Measurements from ENCODE around the gene CNKSR1.

Gene CNKSR1

GRCh38 chr1:26169669-26170471 lies 7.4 kb upstream of the CNKSR1 start, which contains the start of gene ZNF593 (continued):
- TF ChIP-seq ZNF510 (tag by site-specific recombination; IDR thresholded peaks at IDR 0.05; ENCODE audit: insufficient replicate concordance) (no peak), ZNF747 (tag by site-specific recombination; IDR thresholded peaks at IDR 0.05) (no peak), ZNF600 (tag by site-specific recombination; IDR thresholded peaks at IDR 0.05) (peak; percentile 86), ZNF16 (tag by site-specific recombination; IDR thresholded peaks at IDR 0.05; ENCODE audit: low read depth) (no peak), ZBTB21 (tag by site-specific recombination; IDR thresholded peaks at IDR 0.05) (peak; percentile 100), ZNF560 (tag by site-specific recombination; IDR thresholded peaks at IDR 0.05; ENCODE audit: borderline replicate concordance) (no peak), ZNF18 (tag by site-specific recombination; IDR thresholded peaks at IDR 0.05) (0 out of 2 replicates have a peak, but pooled peaks have one; percentile 52), ZNF155 (tag by site-specific recombination; IDR thresholded peaks at IDR 0.05) (no peak), SETDB1 (IDR thresholded peaks at IDR 0.05; ENCODE audit: insufficient read length, low read length) (no peak), ZNF518A (tag by site-specific recombination; conservative IDR thresholded peaks at IDR 0.05; ENCODE audit: low read depth) (peak; percentile 43), INSM2 (tag by site-specific recombination; IDR thresholded peaks at IDR 0.05) (peak; percentile 89), ZSCAN16 (tag by site-specific recombination; IDR thresholded peaks at IDR 0.05) (peak; percentile 87), ZNF391 (tag by site-specific recombination; IDR thresholded peaks at IDR 0.05; ENCODE audit: borderline replicate concordance, low read depth) (peak; percentile 87; the same call in 1 of the 2 replicates), MYNN (tag by site-specific recombination; IDR thresholded peaks at IDR 0.05; ENCODE audit: borderline replicate concordance) (no peak), ZFP41 (tag by site-specific recombination; IDR thresholded peaks at IDR 0.05; ENCODE audit: borderline replicate concordance) (no peak), ZSCAN4 (tag by site-specific recombination; IDR thresholded peaks at IDR 0.05) (peak; percentile 53), ZNF670 (tag by site-specific recombination; IDR thresholded peaks at IDR 0.05; ENCODE audit: low read depth) (no peak), ZNF776 (tag by site-specific recombination; IDR thresholded peaks at IDR 0.05; ENCODE audit: borderline replicate concordance) (no peak), ZNF629 (tag by site-specific recombination; IDR thresholded peaks at IDR 0.05) (peak; percentile 100), ZNF571 (tag by site-specific recombination; IDR thresholded peaks at IDR 0.05) (no peak), ZNF366 (tag by site-specific recombination; conservative IDR thresholded peaks at IDR 0.05) (no peak), ZBTB6 (tag by site-specific recombination; IDR thresholded peaks at IDR 0.05) (peak; percentile 76), ZNF214 (tag by site-specific recombination; IDR thresholded peaks at IDR 0.05; ENCODE audit: borderline replicate concordance) (no peak), ZNF558 (tag by site-specific recombination; IDR thresholded peaks at IDR 0.05) (no peak), ZNF394 (tag by site-specific recombination; IDR thresholded peaks at IDR 0.05; ENCODE audit: borderline replicate concordance) (peak; percentile 66; the same call in 1 of the 2 replicates), KLF7 (tag by site-specific recombination; IDR thresholded peaks at IDR 0.05; ENCODE audit: borderline replicate concordance) (no peak), ZNF580 (tag by site-specific recombination; IDR thresholded peaks at IDR 0.05) (no peak; the same call in 1 of the 2 replicates), OSR2 (tag by site-specific recombination; IDR thresholded peaks at IDR 0.05) (peak; percentile 35)

Data from HEK293 (cell line).